SK-N-SH treated with all-trans-retinoic acid at 6 μM for 48 hours (cell line): ENCODE data around the gene DCDC1.

ENCODE experiments used
- OSR1 ChIP-seq: fragments of 250-450 bp; sonication (Bioruptor Pico); IDR thresholded peaks from 2 replicates; pipeline ENCODE4 v1.8.0; 2022; ENCODE audit warnings: moderate library complexity, mild to moderate bottlenecking, inconsistent platforms
- ZC3H10 ChIP-seq: fragments of 250-450 bp; sonication (Bioruptor Pico); IDR thresholded peaks from 2 replicates; pipeline ENCODE4 v1.5.1; 2021; ENCODE audit warnings: mild to moderate bottlenecking, moderate library complexity
- ZFP3 ChIP-seq: fragments of 250-450 bp; sonication (Bioruptor Pico); IDR thresholded peaks from 2 replicates; pipeline ENCODE4 v1.5.0; 2020; ENCODE audit warnings: mild to moderate bottlenecking, moderate library complexity
- TF ChIP-seq, protein P1 (sequence below): fragments of 250-450 bp; sonication (Bioruptor Pico); IDR thresholded peaks from 2 replicates; pipeline ENCODE4 v1.5.1; 2021; ENCODE audit warnings: mild to moderate bottlenecking, moderate library complexity

DNA sequence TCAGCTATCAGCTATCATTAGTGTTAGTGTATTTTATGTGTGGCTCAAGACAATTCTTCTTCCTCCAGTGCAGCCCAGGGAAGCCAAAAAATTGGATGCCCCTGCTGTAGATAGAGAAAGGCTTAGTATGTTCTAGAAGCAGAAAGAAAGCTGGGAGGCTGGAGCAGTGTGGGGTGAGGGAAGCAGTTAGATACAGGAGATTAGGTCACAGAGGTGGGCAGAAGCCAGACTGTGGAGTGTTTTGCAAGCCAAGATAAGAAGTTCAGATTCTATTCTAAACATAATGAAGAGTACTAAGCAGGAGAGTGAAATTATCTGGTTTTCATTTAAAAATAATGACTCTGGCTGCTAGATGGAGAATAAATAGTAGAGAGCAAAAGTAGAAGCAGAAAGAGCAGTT lies 381.7 kb downstream of the DCDC1 start:
- TF ChIP-seq, protein P1, sequence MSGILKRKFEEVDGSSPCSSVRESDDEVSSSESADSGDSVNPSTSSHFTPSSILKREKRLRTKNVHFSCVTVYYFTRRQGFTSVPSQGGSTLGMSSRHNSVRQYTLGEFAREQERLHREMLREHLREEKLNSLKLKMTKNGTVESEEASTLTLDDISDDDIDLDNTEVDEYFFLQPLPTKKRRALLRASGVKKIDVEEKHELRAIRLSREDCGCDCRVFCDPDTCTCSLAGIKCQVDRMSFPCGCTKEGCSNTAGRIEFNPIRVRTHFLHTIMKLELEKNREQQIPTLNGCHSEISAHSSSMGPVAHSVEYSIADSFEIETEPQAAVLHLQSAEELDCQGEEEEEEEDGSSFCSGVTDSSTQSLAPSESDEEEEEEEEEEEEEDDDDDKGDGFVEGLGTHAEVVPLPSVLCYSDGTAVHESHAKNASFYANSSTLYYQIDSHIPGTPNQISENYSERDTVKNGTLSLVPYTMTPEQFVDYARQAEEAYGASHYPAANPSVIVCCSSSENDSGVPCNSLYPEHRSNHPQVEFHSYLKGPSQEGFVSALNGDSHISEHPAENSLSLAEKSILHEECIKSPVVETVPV (CRISPR knock-in tag) = no peak
- TF ChIP-seq ZFP3 (CRISPR knock-in tag) = no peak
- TF ChIP-seq OSR1 (CRISPR knock-in tag) = no peak
- no peak for TF ChIP-seq ZC3H10
